IPS DF 4.7 (cell line): ENCODE data around the gene RPS16.
A peak's percentile ranks its signal among the peaks of the same experiment; 100 is the strongest.

Experiments used
- DNase-seq: peaks from one replicate; pipeline ENCODE4 v3.0.0-alpha.2; 2013; ENCODE audit warnings: low spot score; ENCODE audit errors: extremely low read depth

The RPS16 gene

DNA sequence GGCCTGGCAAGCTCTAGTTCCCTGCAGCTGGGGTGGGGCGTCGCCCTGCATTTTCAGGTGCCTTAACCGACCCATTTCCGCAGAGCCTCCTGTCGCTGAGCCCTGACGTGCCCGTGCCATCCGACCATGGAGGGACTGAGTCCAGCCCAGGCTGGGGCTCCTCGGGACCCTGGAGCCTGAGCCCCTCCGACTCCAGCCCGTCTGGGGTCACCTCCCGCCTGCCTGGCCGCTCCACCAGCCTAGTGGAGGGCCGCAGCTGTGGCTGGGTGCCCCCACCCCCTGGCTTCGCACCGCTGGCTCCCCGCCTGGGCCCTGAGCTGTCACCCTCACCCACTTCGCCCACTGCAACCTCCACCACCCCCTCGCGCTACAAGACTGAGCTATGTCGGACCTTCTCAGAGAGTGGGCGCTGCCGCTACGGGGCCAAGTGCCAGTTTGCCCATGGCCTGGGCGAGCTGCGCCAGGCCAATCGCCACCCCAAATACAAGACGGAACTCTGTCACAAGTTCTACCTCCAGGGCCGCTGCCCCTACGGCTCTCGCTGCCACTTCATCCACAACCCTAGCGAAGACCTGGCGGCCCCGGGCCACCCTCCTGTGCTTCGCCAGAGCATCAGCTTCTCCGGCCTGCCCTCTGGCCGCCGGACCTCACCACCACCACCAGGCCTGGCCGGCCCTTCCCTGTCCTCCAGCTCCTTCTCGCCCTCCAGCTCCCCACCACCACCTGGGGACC, 27.9 kb downstream of the RPS16 start:
- no peak for DNase-seq

DNA sequence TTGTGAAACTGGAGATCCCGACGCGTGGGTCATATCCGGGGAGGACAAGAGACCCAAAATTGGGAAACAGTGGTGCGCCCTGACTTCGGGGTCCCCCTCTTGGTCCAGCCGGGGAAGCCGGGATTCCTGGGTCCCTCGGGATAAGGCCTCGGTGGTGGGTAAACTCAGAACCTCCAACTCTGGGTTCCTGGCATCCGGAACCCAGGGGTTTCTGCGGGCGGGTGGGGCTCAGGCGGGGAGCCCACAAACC, 28.4 kb downstream of the RPS16 start:
- DNase-seq, result no peak

DNA sequence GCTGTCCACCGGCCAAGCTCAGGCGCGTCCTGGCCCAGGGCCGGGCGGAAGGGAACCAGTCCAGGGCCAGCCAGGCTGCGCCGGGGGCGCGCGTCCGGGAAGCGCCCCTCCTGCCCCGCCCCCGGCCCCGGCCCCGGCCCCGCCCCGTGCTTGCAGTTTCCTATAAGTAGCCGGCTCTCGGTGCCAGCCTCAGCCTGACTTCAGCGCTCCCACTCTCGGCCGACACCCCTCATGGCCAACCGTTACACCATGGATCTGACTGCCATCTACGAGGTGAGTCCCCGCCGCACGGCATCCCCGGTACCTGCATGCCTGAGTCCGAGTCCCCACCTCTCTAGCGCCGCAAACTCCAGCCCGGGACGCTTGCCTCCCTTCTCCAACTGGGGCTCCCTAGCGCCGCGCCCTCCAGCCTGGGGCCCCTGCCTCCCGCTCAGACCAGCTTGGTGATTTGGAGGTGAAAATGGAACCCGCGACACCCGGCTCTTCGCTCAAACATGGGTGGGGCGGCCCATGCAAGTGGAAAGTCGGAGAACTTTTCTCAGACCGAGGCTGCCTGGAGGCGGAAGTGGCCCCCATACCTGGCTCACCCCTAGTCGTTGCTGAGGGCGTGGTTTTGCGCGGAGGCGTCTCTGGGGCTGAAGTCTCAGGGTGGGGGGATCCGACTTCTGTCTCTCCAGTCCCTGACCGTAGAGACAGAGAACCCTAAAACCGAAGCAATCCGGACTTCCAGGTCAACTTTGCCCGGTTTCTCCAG, 28.9 kb downstream of the RPS16 start, which contains the start of gene ZFP36:
Gene ZFP36, plus strand, starts transcription at position 192 of the 754 bp plus-strand sequence. Its CDS starts 58 bp downstream, at position 250.
- no peak for DNase-seq

DNA sequence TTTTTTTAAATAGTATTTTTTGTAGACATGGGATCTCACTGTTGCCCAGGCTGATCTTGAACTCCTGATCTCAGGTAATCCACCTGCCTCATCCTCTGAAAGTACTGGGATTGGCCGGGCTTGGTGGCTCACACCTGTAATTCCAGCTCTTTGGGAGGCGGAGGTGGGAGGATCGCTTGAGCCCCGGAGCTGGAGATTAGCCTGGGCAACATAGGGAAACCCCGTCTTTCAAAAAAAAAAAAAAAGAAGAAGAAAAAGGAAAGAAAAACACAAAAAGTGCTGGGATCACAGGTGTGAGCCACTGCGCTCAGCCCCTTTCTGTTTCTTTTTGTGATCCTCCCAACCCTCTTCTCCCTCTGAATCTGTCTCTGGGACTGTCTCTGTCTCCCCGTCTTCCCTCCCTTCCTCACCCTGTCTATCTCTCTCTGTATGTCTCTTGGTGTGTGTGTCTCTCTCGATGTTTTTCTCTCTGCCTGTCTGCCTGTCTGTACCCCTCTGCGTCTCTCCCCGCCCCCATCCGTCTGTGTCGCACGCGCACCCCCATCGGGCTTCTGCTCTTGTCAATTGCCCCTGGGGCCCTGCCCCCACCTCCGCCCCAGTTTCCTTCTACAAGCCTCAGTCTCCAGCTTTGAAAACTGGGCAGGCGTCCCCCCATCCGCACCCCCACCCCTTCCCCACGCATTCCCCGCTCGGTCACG, 29.6 kb downstream of the RPS16 start:
- DNase-seq, result no peak

DNA sequence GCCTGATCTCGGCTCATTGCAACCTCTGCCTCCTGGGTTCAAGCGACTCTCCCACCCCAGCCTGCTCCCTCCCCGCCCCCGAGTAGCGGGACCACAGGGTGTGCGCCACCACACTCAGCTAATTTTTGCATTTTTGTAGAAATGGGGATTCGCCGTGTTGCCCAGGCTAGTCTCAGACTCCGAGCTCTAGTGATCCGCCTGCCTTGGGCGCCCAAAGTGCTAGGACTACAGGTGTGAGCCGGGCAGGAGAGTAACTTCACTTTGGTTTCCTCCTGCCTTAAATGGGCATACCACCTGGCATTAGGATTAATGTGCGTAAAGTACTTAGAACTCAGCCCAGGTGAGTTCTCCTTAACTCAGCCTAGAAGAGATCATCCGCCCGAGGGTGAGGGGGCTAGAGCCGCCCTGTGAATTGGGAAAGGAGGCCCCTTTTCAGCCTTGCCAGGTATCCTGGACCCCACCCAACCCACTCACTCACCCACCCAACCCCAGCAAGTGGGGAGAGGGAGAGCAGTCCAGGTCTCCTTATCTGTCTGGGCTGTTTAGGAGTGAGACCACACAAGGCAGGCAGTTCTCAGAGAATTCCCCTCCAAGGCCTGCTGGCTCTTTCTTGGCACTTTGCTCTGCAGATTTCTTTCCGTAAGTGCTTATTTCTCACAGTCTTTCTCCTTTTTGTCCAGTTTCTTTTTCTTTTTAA, 30.3 kb downstream of the RPS16 start:
- DNase-seq, result no peak

DNA sequence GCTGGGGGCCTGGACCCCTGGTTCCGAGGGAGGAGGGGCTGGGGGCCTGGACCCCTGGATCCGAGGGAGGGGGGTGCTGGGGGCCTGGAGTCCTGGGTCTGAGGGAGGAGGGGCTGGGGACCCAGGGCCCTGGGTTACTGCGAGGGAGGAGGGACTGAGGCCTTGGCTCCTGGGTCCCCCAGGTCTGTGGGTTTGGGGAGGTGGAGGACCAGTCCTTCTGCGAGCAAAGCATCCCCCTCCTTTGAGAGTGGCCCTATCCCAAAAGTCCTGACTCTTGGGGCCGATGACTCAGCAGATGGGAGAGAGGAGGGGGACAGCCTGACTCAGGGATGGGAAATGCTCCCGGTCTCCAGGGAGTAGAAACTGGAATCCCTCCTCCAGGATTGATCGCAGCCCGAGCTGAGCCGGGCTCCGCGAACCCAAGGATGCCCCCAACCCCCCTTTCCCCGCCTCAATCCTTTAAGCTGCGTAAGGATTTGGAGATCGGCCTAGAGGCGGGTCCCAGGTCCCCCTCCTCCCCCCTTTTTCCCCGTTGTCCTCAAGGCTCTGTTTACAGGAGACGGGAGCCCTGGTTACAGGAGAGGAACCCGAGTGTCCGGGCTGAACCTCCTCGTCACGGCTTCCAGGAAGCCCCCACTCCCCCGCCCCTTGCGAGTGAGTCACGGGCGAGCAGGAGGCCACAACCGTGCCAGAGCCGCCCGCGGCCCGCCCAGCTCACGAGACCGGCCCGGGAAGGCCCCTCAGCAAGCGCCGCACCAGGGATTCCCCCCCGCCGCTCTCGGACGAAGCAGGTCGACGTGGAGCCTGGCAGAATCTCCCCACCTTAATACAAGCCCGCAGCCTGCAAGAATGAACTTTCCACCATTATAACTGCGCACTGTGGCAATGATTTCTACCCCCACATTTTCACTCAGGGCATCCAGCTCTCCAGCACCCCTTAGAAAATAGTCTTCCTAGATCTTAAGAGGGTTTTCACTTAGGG, 32.1 kb downstream of the RPS16 start:
- DNase-seq, result no peak

DNA sequence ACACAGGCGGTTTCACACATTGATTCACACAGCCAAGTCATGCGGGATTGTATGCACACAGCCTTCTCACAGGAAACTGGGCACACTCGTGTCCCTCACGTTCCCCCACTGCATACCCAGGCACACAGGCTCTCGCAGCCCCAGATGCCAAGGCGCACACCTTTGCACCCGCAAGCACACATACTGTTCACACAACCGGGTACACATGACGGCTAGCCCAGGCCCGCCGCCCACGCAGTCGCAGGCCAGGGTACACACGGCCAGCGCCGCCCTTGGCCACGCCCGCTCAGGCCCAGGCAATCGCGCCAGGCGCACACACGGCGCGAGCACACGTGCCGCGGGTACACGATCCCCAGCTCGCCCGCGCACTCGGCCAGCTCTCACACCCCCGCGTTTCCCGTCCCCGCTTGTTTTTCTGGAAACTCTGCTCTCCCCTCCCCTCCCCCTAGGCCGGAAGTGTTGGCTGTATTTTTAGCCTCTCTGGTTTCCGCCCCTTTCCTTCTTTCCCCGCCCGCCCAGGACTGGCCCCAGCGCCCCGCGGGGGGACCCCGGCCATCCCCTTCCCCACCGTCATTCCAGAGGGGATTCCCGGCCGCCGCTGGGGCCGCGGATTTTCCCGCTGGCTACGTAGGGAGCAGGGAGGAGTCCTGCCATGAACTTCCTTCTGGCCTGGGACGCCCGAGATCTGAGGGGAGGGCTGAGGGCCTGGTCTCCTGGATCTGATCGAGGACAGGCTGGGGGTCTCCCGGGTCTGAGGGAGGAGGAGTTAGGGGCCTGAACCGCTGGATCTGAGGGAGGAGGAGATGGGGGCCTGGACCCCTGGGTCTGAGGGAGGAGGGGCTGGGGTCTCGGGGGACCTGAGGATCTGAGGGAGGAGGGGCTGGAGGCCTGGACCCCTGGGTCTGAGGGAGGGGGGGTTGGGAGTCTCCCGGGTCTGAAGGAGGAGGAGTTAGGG, 33.1 kb downstream of the RPS16 start:
- no peak for DNase-seq

DNA sequence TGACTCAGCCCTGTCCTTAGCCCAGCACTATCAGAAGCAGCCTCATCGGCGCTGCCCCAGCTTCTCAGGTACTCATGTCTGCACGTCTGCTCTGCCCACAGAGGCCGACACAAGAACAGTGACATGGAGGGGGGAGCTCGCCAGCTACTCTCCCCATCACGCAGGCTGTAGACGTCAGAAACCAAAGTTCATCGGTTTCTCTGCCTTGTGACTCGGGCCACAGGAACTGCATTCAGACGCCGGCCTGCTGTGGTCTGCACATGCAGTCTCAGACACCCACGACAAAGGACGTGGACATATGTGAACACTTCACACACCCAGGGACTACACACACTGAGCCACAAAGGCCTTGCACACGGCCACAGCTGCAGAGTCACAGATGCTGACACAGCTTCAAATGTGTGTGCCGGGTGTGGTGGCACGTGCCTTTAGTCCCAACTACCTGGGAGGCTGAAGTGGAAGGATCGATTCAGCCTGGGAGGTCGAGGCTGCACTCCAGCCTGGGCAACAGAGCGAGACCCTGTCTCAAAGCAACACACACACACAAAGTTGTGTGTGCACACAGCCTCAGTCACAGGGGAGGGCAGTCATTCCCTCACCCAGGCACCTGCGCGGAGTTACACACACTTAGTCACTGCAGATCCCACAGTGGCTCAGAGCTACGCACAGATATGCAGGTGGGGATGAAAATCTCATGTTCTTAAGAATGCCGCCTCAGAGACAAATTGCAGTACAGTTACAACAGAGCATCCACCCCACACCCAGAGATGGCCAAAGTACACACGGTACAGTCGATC, 34.0 kb downstream of the RPS16 start:
- no peak for DNase-seq

DNA sequence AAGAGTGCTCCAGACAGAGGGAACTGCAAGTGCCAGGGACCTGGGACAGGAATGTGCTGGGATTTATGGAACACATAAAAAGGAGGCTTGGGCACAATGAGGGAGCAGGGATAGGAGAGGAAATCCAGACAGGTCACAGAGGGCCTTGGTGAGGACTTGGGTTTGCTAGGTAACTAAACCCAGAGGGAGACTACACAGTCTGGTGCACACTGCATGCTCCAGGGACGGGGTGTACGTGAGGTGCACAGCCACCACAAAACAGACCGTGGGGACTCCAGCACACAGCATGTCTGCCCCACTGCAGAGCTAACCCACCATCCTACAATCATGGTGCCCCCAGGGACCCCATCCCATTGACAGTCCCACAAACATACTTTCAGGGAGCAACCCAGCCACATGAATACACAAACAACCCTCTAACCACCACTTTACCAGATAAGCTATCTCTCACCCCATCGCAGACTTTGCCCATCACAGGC, 34.6 kb downstream of the RPS16 start:
- no peak for DNase-seq

DNA sequence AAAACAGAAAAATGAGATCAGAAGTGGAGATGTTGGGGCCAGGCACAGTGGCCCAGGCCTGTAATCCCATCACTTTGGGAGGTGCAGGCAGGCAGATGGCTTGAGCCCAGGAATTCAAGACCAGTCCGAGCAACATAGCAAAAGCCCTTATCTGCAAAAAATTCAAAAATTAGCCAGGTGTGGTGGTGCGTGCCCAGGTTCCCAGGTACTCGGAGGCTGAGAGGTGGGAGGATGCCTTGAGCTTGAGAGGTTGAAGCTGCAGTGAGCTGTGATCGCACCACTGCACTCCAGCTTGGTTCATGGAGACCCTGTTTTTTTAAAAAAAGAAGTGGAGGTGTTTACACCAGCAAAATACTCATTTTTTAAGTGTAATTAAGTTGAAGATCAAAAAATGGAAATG, 35.7 kb downstream of the RPS16 start:
- DNase-seq, result no peak

DNA sequence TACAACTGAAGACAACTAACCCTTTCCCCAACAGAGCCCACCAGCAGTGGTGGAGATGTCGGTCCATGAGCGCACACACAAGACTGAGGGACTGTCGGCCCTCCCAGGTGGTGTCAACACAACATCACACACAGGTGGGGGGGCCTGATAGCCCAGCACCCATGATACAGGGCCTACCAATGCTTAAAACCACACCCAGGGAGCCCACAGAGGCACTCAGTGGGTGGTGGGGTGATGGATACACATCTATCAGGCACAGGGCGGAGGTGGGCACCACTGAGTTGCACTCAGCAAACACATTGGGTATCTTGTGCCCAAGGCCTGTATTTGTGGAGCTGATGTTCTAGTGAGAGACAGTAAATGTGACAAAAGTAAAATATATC, 36.1 kb downstream of the RPS16 start:
- DNase-seq, result no peak

DNA sequence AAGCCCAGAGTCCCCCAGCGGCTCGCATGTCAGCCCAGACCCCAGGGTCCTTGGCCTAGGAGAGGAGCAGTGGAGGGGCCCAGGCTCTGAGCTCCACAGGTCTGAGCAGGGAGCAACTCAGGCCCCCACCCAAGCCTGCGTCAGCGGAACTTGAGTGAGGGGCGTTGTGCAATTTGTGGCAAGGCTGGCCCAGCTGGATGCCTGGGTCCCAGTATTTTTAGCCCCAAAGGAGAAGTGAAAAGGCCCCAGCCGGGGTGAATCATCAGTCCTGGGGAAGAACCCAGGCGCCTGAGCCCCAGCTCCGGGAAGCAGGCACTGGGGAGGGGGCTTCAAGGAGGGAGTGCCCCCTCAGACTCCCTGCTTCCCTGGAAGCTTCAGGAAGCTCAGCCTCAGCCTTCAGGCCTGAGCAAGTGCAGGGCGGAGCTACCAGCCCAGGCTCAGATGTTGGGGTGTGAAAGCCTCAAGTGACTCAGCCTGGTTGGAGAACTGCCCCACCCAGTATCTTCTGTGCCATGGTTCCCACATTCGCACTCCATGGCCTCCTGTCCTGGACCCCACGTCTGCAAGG, 37.4 kb downstream of the RPS16 start:
- no peak for DNase-seq

DNA sequence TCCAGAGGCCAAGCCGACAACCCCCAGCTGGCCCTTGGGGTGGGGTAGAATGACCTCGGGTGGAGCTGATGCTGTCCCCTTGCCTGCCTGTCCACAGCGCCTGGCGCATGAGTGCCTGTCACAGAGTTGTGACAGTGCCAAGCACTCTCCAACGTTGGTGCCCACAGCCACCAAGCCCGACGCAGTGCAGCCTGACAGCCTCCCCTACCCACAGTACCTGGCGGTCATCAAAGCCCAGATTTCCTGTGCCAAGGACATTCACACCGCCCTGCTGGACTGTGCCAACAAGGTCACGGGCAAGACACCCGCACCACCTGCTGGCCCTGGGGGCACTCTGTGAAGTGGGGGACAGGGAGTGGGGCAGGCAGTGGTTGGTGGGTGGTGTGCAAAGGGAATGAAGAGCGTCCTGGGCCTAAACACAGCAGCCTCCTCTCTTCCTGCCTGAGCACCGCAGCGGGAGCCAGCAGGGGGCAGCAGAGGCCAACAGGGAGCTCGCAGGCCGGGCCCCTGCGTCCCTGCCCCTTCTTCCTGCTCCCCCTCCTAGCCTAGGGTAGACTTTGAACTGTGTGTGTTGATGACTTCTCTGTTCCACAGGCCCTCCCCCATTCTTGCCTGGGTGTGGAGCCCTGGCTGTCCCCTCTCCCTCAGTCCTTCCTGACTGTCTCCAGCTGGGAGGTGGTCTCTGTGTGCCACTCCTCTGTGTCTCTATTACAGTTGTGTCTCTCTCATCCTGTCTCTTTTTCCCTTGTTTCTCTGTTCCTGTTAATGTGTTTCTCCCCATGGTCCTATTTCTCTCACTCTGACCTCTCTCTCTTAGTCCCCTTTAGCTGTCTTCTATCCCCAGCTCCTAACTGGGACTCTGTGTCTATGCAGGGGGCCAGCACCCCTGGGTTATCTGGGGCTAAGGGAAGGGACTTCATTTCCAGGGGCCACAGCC, 38.1 kb downstream of the RPS16 start:
- no peak for DNase-seq

DNA sequence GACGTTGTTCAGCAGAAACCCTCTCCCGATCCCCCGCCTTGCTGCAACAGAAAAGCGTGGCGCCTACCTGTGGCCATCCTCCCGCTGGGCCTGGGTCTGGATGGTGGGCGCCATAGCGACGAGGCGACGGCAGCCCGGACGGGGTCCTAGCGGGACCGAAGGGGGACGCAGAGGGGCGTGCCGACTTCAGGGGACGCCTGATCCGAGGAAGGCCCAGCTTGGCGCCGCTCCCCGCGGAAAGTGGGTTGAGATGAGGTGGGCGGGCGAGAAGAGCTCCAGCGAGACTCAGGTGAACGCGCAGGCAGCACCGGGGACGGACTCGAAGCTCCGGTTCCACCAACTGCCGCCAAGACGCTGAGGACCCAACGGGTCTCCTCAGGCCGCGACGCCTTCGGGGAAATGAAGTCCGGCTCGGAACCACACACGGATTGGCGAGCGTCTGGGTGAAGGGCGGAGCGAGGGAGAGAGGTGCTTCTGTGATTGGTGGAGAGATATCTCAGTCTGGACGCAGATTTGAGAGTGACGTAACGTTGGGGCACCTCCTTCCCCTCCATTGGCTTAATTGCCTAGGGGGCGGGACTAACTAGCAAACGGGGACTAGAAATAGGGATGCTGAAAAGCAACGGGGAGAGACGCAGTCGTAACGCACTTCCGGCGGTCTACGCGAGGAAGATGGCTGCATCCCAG, 44.9 kb downstream of the RPS16 start, which contains the start of the genes MED29 and PAF1:
Gene MED29, plus strand, starts transcription at position 628 of the 687 bp plus-strand sequence. Its CDS starts 45 bp downstream, at position 673.
Gene PAF1, minus strand, starts transcription at position 356 of the 687 bp plus-strand sequence. Its CDS starts 242 bp downstream, at position 114.
- peak; percentile 100 for DNase-seq

DNA sequence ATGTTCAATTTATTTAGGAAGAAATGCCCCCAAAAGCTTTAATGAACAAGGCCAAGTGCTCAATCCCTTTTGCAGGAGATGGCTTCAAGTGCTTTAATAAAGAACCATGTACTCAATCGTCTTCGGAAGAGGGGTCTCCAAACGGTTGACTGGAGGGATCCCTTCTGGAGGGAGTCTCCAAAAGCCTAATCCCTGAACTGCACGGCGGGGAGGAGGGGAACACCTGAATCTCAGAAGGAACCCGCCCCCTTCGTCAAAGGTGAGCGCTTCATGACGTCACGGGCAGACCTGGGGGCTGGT, 45.3 kb downstream of the RPS16 start:
- no peak for DNase-seq

DNA sequence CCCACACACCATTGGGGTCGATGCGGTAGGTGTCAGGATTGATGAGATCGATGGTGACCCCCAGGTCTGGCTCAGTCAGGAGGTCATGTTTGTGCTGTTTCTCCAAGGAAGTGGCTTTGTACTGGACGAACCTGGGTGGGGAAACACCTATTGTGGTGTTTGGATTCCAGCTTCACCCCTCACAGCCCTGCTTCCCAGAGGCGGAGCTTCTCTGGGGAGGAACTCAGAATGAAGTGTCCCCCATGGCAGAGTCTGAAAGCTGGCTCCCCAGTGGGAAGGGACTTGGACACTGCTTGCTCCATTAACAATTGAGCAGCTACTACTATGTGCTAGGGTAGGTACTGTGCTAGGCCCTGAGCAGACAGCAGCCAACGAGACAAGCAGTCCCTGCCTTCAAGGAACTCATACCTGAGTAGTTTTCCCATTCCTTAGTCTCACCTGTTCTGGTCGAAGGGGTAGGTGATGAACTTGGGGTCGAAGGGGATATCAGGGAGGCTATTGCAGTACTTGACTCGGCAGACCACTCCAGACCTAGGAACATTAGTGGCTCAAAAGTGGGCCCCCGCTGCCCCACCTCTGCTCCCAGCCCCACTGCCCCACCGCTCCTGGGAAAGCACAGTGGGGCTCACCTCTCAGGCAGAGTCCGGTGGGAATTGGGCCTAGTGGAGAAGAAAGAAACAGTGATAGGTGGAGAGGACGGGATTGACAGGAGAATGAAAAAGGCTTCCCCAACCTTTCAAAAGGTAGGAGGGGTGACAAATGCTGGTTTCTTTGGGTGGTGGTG, 45.9 kb downstream of the RPS16 start:
- DNase-seq, result no peak
